OCI-LY7 (cell line): ENCODE results near the gene POU3F2.

ENCODE experiments used
- EZH2phosphoT487 ChIP-seq: fragments of 200-600 bp; sonication (generic); IDR thresholded peaks from 2 replicates; pipeline ENCODE4 v1.6.1; 2018; ENCODE audit warnings: low read depth, borderline replicate concordance, mild to moderate bottlenecking, mixed run types, antibody characterized with exemption, low read length, moderate library complexity, mixed read lengths
- TF ChIP-seq, protein P1 (sequence below): fragments of 200-600 bp; sonication (generic); conservative IDR thresholded peaks from 2 replicates; pipeline ENCODE4 v1.5.1; 2014; ENCODE audit warnings: mild to moderate bottlenecking, antibody characterized with exemption, low read length, moderate library complexity, mixed read lengths

DNA sequence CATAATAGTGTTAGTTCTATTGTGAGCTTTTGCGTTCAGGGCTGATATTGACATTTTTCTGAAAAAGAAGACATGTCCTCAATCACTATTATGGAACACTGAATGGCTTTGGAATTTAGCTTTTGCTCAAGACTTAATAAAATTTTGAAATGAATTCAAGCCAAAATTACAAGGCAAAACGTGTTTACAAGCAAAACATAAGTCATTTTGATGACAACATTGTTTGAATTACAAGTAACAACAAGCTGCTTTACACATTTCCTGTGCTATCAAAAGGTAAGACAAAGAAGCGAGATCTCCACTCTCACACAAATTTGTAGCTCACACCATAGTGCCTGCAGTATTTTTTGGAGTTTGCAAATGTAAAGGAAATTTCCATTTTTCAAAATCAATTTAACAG lies 37.4 kb downstream of the POU3F2 start:
- TF ChIP-seq, protein P1, sequence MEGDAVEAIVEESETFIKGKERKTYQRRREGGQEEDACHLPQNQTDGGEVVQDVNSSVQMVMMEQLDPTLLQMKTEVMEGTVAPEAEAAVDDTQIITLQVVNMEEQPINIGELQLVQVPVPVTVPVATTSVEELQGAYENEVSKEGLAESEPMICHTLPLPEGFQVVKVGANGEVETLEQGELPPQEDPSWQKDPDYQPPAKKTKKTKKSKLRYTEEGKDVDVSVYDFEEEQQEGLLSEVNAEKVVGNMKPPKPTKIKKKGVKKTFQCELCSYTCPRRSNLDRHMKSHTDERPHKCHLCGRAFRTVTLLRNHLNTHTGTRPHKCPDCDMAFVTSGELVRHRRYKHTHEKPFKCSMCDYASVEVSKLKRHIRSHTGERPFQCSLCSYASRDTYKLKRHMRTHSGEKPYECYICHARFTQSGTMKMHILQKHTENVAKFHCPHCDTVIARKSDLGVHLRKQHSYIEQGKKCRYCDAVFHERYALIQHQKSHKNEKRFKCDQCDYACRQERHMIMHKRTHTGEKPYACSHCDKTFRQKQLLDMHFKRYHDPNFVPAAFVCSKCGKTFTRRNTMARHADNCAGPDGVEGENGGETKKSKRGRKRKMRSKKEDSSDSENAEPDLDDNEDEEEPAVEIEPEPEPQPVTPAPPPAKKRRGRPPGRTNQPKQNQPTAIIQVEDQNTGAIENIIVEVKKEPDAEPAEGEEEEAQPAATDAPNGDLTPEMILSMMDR = no peak
- TF ChIP-seq EZH2phosphoT487 = no peak
